ENCODE data around the gene ACADVL. TPM values are rescaled to one million over a fixed set of nuclear protein-coding genes. Genes with fewer than 3 reads are reported as not detected.
"Not testable (repeated sequence)": the region's sequence is repeated elsewhere in the genome, so short reads cannot be mapped to it uniquely, and the experiment has no call there.

Gene ACADVL
- total and polyA plus RNA-seq, 12 donors = 807 to 4,806 (median 1,322) TPM

GRCh38 chr17:7241783-7242716 lies 22.3 kb downstream of the ACADVL start, which contains the start of gene GABARAP:
GABARAP (minus strand) TSS chr17:7242449; CDS start chr17:7242330, 119 bp downstream.
- peaks cover 0 to 50% (median 15%) of the 10 kb centered on the region in 9 donors for H3K36me3 ChIP-seq

GRCh38 chr17:7242717-7243452 lies 23.1 kb downstream of the ACADVL start:
- DNase-seq (peak; percentile 96 to 98), ATAC-seq (peak; percentile 54 to 79 (median 66))
- Histone ChIP-seq H3K27me3 (no peaks in the 10 kb centered on the region), H3K4me3 (peak overlapping the region; percentile 68 to 97 (median 84)), H3K36me3 (peaks cover 0 to 55% (median 15%) of the 10 kb centered on the region in 9 donors), H3K4me1 (peaks cover 14 to 41% (median 28%) of the 10 kb centered on the region in 9 donors), H3K27ac (peak overlapping the region; percentile 88 to 100 (median 96)), H3K9me3 (no peaks in the 10 kb centered on the region)
- TF ChIP-seq CTCF (IDR thresholded peaks at IDR 0.05) = peak in 3 of 9 donors; percentile 28 to 42 (median 36)
- intact Hi-C loops (cut with DNase I) = loop anchor here in 2 of 10 donors (2.0 to 5.0 kb wide), 2 partner anchors 64 kb away; partner anchors contain the start of gene EIF5A (in 2 of the 2)
- 0 to 1% methylated on average over 49 of the region's 49 CpGs for WGBS, 2 donors

More at GRCh38 chr17:7241783-7242716, 22.3 kb downstream of the ACADVL start, which contains the start of gene GABARAP:
- Histone ChIP-seq H3K4me1 (peaks cover 14 to 39% (median 33%) of the 10 kb centered on the region in 9 donors), H3K27me3 (no peaks in the 10 kb centered on the region), H3K9me3 (no peaks in the 10 kb centered on the region), H3K4me3 (peak within 1 kb of the TSS; percentile 68 to 97 (median 84)), H3K27ac (peak within 1 kb of the TSS; percentile 88 to 100 (median 96))
- 0 to 1% methylated on average over 62 of the region's 62 CpGs for WGBS, 2 donors
- ATAC-seq (peak; percentile 28 to 66 (median 51)), DNase-seq (peak; percentile 96 to 97)
- no peak for TF ChIP-seq CTCF (IDR thresholded peaks at IDR 0.05)
- intact Hi-C loops (cut with DNase I) = loop anchor here in 2 of 10 donors (2.0 to 5.0 kb wide), 2 partner anchors 65 kb away; partner anchors contain the start of gene EIF5A (in 2 of the 2)

GRCh38 chr17:7243453-7243729 lies 23.7 kb downstream of the ACADVL start:
- intact Hi-C loops (cut with DNase I) = loop anchor here in 2 of 10 donors (2.0 to 5.0 kb wide), 2 partner anchors 63 to 64 kb away; partner anchors contain the start of gene EIF5A (in 2 of the 2)
- peaks cover 0 to 55% (median 15%) of the 10 kb centered on the region in 9 donors for H3K36me3 ChIP-seq
- ATAC-seq = no peak
- H3K27me3 ChIP-seq = no peaks in the 10 kb centered on the region
- no peak for TF ChIP-seq CTCF (IDR thresholded peaks at IDR 0.05)
- WGBS, 2 donors = 32 to 34% methylated on average over 2 of the region's 2 CpGs
- H3K27ac ChIP-seq = peak overlapping the region; percentile 88 to 100 (median 96)
- H3K4me3 ChIP-seq = peak overlapping the region; percentile 68 to 97 (median 84)
- no peaks in the 10 kb centered on the region for H3K9me3 ChIP-seq
- peaks cover 14 to 46% (median 31%) of the 10 kb centered on the region in 9 donors for H3K4me1 ChIP-seq
- DNase-seq = no peak

GRCh38 chr17:7243838-7244237 lies 24.1 kb downstream of the ACADVL start:
- WGBS, 2 donors = 76 to 79% methylated on average over 10 of the region's 10 CpGs
- Histone ChIP-seq H3K36me3 (peaks cover 0 to 55% (median 15%) of the 10 kb centered on the region in 9 donors), H3K27ac (peak overlapping the region in 8 of 10 donors; percentile 88 to 100 (median 97)), H3K4me3 (peak overlapping the region in 4 of 10 donors; percentile 86 to 97 (median 92)), H3K4me1 (peaks cover 17 to 51% (median 35%) of the 10 kb centered on the region in 9 donors)
- ATAC-seq, DNase-seq, H3K27me3 ChIP-seq, H3K9me3 ChIP-seq: not testable (repeated sequence)
- intact Hi-C loops (cut with DNase I) = loop anchor here in 2 of 10 donors (2.0 to 5.0 kb wide), 2 partner anchors 63 kb away; partner anchors contain the start of gene EIF5A (in 2 of the 2)
